DND-41 (cell line): ENCODE data around the gene SPO11.

Experiments used
- CTCF ChIP-seq: IDR thresholded peaks from 2 replicates; pipeline ENCODE4 v1.5.1; 2012; ENCODE audit warnings: borderline replicate concordance, low read length, moderate library complexity, mild to moderate bottlenecking; ENCODE audit not compliant: poor library complexity, severe bottlenecking; ENCODE audit errors: extremely low read depth
- EZH2 ChIP-seq: IDR thresholded peaks from 3 replicates; pipeline ENCODE4 v1.6.1; 2012; ENCODE audit warnings: borderline replicate concordance, low read depth, mild to moderate bottlenecking, moderate library complexity, low read length, inconsistent platforms; ENCODE audit not compliant: severe bottlenecking

- TF ChIP-seq CTCF, result no peak
- no peak for TF ChIP-seq EZH2
These were observed 15.7 kb upstream of the SPO11 start for GRCh38 chr20:57313951-57314350.
